Nucleus accumbens (tissue), 56 donors: ENCODE results near the gene GSDME.

Source experiments
- DNase-seq, 56 donors: peaks; one replicate each; lab custom pipeline; 2025; lab: John Stamatoyannopoulos, UW

Gene GSDME

DNA sequence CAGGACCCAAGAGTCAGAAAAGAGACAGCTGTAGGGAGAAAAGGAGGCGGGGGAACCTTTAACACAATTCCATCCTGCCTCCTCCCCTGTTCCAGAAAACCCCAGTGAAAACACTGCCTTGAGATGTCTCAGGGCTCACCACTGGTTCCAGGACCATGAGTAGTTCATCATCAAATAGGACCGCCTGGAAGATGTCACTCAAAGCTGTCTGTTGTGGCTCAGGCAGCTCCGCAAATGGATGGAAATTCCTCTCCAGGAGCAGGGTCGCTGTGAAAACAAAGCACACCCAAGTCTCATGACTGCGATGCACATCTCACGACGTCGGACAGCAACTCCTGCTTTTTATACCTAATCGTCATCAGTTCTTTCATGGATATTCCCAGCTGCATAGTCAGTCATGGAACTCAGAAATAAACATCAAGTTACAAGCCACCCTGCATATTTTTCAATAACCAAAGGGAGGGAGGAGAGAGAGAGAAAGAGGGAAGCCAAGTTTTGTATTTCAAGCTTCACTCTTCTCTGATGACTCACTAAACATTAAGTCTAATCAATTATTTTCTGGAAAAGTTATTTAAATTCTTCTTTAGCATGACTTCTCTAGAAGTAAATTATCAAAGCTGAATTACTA lies 49.2 kb downstream of the GSDME start:
- DNase-seq, result no peak

- DNase-seq, result no peak
Measured at GRCh38 chr7:24706211-24707170, 50.8 kb downstream of the GSDME start.

- peak in 1 of 56 donors; percentile 19 for DNase-seq
Measured at GRCh38 chr7:24705461-24705954, 51.8 kb downstream of the GSDME start.

- DNase-seq, result no peak
Measured at GRCh38 chr7:24704311-24704710, 53.0 kb downstream of the GSDME start.

DNA sequence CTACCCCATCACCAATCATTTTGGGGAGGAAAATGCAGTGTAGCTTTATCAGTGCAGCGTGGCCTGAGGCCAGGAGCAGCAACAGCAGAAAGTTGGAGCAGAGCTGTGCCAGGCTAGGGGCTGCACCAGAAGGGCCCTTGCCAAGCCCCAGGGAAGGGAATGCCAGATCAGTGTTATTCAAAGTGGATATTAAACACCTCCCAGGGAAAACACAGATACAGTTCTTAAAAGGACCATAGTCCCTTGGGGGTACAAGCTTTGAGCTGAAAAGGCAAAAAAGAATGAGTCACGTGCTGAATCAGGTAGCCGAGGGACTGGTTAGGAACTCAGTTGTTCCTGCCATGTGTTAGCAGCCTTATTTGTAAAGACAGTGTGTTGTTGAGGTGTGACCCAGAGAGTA lies 54.0 kb downstream of the GSDME start:
- no peak for DNase-seq

DNA sequence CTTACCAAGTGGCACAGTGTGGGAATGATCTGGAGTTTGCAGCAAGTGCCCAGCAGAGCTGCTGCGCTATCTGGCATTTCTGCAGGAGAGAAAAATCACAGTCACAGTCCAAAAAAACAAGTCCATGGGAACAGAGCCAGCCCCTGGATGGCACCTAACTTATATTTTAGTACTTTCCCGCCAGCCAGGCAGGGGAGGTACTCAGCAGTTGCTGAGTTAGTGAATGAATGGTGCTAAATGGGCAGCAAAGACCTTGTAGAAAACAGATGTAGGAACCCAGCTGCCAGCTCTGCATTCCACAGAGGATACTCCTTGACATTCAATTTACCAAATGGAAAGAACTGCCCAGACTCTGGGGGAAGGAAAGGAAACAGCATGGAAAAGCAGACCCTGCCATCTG lies 54.5 kb downstream of the GSDME start:
- DNase-seq, result no peak

DNA sequence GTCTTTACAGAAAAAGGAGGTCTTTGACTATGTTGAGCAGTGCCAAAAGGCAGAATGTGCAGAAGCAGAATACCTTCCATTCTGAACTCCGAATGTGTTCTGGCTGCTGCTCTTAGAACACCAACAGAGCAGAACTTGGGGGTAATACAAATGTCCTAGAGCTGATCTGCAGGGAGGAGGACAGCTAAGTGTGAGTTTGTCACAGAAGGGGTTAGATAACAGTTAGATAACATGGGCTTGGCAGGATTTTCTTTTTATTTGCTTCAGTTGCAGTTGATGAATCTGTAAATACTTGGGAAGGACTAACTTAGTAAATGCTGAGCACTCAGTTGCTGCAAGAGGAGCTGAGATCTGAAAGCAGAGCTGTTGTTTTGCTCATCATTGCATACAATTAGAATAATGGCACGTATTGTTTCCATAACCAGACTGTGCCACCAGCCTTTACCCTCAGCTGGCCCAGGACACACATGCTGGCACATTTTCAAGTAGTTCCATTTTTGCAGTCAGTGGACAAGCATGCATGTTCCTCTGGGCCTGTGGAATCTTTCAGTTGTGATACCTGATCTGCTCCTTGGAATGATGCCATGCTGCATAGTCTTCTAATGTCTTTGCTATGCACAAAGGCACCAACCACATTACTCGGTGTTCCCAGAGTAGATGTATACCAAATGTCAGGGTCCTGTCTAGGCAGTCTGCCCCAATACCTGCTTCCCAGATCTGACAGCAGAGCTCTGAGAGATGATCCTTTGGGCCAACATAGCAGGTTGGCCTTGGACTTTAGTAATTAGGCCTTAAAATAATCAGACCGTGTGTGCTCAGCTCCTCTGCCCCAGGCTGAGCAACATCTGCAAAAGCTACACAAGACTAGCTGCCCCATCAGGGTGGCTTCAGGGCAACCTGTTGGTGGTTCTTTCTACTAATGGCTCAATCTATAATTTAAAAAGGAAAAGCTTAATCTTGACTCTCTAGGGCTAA lies 55.7 kb downstream of the GSDME start:
- DNase-seq, result peak in 17 of 56 donors; percentile 12 to 67 (median 34)

DNA sequence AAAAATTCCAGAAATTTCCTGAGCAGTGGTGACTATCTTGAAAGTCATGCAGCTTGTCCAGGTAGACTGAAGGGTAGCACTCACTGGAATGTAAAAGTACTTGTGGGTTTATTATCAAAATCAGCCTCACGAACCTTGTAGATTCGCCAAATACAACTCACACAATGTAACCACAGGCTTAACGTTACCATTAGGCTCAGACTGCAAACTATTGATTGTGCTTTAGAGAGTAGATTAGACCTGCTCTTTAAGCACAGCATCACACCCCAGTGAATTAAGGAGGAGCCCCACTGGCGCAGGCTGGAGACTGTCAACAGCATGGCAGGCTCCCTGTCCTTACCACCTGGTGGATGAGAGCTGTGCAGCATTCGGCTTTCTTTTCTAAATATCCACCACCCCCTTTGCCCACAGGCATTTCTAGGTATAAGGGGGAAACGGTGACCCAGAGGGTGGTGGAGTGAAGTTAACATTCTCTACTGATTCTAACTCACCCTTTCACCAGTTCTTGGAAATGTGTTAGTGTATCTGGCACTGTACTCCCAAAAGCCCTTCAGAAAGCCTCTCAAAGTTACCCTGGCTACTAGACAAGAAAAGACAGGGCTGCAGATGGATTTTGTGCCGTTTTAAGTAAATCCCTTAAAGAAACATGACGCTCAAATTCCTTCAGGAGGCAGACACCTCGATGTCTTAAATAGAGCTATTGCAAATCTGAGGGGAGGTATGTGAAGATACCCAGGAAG lies 56.6 kb downstream of the GSDME start:
- DNase-seq, result no peak

DNA sequence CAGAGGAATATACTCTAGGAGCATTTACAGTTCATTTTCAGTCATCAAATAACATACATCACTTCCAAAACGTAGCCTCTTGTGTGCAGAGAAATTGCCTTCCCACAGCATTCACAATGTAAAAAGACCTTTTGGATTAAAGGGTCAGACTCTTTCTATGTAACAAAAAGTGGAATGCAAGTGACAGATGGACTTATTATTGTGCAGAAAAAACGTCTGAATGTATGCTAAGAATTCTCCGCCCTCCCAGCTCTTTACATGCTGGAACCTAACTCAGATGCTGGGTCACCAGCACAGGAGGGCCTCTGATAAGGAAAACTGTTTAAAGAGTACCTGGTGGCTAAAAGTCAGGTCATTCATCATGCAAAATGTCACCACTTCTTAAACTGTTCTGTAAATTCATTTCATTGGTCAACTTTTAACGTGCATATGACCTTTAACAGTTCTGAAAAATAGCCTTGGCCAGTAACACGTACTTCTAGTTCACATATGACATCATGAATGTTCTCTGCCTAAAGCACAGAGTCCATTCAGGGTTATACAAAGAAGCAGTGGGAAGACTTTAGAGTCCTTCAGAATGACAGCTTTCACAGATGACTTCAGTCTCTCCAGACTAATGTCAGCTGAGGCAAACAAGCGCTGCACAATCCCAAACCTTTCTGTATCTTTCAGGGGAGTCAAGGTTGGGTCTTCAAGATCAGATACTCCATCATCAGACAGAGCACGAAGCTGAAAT lies 58.6 kb downstream of the GSDME start:
- DNase-seq, result no peak

DNA sequence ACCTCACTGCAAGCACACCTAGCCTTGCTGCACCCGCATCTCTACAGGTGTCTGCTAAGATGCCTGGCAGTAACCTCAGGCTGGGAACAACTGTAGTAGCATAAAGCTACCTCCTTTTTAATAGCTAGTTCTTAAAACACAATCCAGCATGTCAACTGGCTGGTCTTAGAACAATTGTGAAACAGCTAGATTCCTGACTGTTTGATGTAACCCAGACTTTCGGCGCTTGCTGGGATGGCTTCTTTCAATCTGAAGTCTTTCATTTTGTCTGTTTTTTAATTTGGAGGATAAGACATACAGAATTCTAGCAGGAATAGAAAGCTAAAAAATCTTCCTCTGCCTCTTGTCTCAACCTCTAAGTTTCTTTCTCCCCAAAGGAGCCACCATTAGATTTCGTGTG lies 59.8 kb downstream of the GSDME start:
- DNase-seq, result no peak

DNA sequence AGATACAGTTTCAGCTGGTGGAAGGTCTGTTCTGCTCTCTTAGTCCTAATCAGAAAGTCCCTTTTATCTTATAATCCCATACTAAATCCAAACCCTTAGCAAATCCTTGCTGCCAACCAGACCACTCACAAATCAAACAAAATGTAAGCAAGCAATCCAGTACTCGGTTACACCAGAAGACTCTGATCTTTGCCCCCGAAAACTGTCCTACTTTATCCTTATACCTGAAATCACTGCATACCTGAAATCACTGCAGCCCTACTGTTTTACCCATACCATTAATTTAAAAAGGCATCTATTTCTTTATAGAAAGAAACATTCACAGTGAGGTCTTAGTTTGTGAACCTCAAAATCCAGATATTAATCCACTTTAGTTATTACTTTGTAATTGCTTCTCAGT lies 64.7 kb downstream of the GSDME start:
- DNase-seq, result no peak

GRCh38 chr7:24690251-24690650 lies 67.0 kb downstream of the GSDME start:
- DNase-seq, result no peak

DNA sequence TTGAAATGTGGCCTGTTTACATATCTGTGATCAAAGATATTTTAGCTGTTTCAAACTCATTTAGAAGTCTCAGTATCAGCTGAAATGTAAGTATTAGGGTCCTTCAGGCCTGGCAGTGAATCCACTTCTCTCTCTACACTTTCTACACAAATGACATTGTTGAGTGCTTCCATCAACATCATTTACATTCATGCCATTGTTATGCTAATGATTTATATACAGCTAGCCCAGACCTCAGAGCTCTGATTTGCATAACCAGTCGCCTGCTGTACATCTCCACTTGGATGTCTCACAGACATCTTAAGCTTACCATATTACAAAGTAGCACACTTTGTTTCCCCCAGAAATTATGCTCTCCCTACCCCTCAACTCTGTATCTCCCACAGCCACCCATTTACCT lies 71.6 kb downstream of the GSDME start:
- no peak for DNase-seq

- no peak for DNase-seq
Measured at GRCh38 chr7:24670782-24671181, 86.5 kb downstream of the GSDME start.

DNA sequence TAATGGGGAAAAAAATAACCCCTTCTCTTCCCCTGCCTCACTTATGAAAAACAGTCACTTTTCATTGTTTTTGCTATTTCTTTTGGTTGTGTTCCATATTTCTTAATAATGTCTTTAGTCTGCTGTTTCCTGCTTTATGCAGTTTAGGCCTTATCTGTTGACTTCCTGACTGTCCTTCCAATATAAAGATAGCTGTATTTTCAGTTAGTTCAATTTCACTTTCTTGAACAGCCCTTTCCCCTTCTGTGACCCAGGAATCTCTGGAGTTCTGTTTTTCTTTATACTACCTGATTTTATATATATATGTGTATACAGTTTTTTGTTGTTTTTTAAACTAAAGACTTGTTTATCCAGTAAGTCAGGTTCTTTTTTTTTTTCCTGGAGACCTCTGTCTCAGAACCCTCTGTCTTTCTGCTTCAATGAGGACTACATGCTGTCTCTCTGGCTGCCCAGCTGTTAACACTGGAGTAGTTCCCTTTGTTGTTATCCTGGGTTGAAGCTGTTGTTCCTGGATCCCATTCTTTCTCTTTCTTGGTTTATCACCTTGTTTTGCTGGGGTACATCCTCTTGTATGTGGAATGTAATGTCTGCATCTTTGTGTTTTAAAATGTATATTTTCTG lies 87.2 kb downstream of the GSDME start:
- no peak for DNase-seq

DNA sequence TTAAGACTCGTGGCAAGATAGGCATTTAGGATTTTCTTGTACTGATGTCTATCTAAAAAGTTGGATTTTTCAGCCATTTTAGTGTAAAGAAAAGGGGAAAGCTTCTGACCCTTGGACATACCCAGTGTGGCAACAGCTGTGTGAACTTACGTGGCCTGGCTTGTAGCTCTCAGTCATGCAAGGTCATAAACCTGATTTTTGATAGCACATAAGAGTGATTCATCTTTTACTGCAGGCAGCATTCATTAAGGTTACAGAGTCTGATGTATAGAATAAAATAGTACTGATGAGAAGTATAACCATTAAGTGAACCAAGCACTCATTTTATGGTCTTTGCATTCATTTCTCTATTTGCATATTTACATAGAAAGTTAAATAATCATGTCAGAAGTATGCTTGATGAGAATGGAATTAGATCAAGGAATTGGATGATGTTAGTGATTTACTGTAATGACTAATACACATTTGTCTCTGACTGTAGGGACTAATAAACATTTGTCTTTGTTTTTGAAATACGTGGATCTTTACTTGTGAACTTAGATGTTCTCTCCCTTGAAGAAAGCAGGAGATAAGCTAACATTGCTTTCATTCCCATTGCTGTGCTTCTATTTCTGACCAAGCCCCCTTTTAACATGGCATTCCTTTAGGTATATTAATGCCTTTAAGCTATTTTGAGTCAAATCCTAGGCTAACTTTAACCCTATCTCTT lies 88.2 kb downstream of the GSDME start:
- no peak for DNase-seq

DNA sequence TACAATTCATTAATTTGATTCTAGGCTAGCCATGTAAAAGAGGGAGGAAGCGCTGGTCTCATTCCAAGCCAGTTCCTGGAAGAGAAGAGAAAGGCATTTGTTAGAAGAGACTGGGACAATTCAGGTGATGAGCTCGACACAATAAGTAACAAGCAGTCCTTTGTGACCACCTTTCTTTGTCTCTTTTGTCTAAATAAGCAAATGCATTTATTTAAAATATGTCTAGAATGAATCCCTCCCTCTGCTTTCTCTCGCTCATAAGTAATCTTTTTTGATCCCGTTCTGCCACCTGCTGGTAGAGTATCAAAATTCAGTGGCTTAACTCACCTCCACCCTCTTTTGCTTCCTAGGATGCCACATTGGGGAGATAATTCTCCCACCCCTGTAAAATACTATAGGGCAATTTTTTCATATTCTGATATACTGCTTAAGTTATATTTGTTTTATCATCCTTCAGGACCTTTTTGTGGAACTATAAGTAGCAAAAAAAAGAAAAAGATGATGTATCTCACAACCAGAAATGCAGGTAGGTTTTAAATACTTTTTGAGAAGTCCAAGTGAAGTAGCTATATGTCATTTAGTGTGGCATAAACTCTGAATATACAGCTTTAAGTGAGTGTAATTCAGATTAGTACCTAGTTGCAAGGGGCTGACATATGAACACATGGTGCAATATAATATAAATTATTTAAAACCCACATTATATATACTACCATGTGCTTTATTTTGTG lies 91.5 kb downstream of the GSDME start:
- DNase-seq, result peak in 14 of 56 donors; percentile 2 to 35 (median 8)
